SK-MEL-5 (cell line): ENCODE measurements around the gene RASGRP2. TPM values are rescaled to one million over a fixed set of nuclear protein-coding genes. Genes with fewer than 3 reads are reported as not detected.

ENCODE experiments used
- DNase-seq: peaks from one replicate; pipeline ENCODE4 v3.0.0-alpha.2; 2016; ENCODE audit warnings: low read depth, low spot score
- in situ Hi-C: cut with HindIII; loops from 2 replicates; pipeline ENCODE4 v1.10.0; 2016; ENCODE audit warnings: low sequenced_read_pairs, high pct_unique_total_duplicates, low pct_unique_long_range_greater_than_20kb
- total RNA-seq: library from RNA; depleted of rRNA; stranded (reverse); fragments of >200 nt; shearing (Covaris generic); gene quantifications from 2 replicates; pipeline ENCODE4 v1.2.3, GENCODE V29; 2014

RASGRP2 gene
- total RNA-seq, 1 experiment from 2014 or later, result not detected

DNA sequence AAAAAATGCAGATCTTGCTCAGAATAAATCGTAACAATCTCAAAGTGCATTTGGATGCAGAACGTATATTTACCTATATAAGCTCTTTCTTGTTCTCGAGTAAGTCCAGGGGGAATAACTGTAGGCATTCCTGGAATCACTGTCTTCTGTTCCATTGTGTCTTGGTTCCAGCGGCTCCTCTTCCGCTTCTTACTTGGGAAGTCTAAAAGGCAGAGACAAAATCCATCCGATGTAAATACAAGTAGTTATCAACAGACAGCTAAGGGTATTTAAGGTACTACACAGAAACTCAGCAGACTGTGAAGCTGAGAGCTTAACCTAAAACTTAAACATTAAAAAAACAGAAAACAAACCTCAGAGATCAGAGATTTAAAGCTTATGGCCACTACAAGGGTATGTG is 32.5 kb upstream of the RASGRP2 start:
- in situ Hi-C loops, result no loop called here
- DNase-seq, result no peak

GRCh38 chr11:64774144-64774543 is 30.2 kb upstream of the RASGRP2 start:
- no peak for DNase-seq
- in situ Hi-C loops, result no loop called here

- DNase-seq, result no peak
- in situ Hi-C loops, result no loop called here
Observed at GRCh38 chr11:64772303-64773018, 28.5 kb upstream of the RASGRP2 start.

DNA sequence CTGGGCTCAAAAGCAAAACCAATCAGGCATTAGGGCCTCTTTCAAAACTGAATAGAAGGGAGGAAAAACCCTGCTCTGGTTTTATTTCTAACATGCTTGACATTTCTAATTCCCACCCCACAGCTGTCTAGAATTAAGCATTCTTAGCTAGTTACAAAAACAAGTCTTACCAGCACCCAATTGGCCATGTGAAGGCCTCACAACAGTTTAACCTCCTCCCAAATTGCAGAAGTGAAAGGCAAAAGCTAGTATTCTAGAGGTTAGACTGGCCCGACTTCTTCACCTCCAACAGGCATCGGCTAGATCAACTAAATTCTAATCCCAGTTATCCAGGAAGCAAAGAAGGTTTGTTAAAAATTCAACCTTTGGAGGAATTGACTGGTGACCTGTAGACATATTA is 27.9 kb upstream of the RASGRP2 start:
- no peak for DNase-seq
- in situ Hi-C loops, result no loop called here

DNA sequence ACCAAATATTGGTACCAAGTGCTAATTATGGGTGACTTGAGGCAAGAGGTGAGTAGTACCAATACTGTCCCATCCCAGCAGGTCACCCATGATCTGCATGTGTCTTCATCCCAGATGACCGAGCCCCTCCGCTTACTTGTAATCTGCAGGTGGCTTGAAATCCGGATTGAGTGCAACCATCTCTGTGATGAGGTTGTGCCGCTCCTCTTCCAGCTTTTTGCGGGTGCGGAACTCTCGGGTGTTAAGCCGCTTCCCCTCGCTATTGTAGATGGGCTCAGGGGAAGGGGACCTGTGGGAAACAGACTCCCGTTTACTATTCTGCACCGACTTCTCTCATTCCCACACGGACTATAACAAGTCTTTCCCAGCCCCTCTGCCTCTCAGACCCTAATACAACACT is 26.2 kb upstream of the RASGRP2 start:
- DNase-seq, result no peak
- in situ Hi-C loops, result no loop called here

- in situ Hi-C loops, result no loop called here
- DNase-seq, result no peak
Observed at GRCh38 chr11:64769283-64769682, 25.3 kb upstream of the RASGRP2 start.

- DNase-seq, result no peak
- in situ Hi-C loops, result no loop called here
Observed at GRCh38 chr11:64768300-64768694, 24.4 kb upstream of the RASGRP2 start.

- in situ Hi-C loops, result no loop called here
- DNase-seq, result peak; percentile 68
Observed at GRCh38 chr11:64767344-64768299, 23.7 kb upstream of the RASGRP2 start.

- in situ Hi-C loops, result no loop called here
- DNase-seq, result no peak
Observed at GRCh38 chr11:64766881-64767280, 22.9 kb upstream of the RASGRP2 start.

DNA sequence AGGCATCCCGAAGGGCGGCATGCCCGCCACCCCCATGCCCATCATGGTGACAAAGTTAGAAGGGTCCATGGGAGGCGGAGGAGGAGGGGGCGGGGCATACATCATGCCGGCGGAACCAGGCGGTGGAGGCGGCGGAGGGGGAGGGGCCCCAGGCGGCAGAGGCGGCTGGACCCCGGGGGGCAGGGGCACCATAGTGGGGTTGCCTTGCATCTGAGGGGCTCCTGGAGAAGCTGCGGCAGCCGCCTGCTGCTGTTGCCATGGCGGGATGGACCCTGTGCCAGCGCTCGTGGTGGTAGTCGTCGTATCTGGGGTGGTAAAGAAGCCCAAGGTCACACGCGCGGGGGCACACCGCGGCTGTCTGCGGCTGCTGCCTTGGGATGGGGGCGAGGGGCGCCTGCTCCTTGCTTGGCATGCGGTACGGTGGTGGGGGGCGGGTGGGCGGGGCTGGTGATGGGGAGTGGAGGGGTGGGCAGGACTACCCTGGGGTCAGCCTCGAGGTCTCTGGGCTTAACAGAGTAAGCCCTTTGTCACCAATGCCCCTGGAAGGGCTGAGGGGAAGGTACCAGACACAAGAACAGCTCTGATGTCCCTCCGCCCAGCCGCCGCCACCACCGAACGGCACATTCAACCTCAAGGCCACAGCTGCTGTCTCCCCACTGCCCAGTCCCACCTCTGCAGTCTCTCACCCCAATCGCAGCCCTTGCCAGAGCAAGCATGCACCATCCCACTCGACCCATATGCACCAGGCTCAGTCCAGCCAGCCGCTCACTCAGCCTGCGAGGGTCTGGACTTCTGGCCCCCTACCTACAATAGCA is 22.1 kb upstream of the RASGRP2 start:
- DNase-seq, result no peak
- in situ Hi-C loops, result no loop called here

DNA sequence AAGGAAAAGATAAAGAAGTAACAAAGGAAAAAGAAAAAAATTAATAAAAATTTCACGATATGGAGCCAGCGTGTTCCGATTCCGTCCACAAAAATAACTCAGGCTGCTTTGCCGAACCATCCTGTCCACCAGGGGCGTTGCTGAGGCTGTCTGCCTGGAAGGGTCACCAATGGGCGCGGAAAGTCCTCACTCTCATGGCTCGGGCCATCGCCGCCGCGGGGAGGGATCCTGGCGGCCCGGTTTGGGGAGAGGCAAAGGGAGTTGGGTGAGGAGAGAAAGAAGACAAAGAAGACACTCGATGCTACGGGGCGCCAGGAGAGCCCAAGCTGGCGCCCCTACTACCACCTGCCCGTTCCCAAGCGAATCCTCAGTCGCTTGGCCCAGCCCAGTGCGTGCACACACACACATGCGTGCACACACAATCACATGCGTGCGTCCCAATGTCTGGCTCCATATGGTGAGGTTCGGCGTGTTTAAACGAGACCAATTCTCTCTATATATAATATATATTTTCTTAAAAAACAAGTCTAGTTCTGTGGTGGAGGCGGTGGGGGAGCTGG is 21.4 kb upstream of the RASGRP2 start:
- DNase-seq, result no peak
- in situ Hi-C loops, result no loop called here

DNA sequence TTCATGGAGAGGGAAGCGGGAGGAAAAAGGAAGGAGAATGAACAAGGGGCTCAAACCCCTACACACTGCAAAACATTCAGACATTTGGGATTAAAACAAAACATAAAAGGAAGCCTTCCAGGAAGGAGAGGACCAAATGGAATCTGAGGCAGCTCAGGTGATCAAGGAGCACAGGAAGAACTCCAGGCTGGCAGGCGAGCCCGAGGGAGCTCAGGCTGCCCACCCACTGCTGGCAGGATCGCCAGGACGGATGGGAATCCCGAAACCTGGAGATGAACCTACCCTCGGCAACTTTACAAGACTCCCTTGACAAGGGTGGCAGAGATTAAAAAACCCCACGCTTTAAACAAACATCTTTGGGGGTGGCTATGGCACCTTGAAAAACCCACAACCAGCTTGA is 20.8 kb upstream of the RASGRP2 start:
- no peak for DNase-seq
- in situ Hi-C loops, result no loop called here

DNA sequence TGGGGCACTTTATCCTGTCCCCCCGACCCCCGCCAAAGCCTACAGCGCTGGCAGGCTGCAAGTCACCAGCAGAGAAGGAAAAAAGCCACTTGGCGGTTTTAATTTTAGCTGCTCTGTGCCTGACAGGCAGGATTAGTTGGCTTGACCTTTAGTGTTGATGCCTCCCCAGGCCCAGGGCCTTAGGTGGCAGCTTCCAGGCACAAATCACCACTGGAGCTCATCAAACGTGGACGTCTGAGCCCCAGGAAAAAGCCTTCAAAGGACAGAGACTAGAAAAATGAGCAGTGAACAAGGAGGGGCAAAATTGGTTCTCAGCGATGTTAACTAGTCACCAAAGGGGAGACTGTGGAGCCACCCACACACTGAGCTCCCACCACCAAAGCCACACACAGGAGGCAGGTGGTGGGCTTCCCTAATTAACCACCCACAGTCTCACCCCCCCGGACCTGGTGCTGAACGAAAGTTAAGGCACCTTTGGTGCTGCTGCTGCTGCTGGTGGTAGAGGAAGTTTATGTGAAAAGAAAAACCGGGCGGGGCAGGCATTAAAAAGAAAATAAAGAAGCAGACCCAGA is 20.2 kb upstream of the RASGRP2 start:
- no peak for DNase-seq
- in situ Hi-C loops, result no loop called here

DNA sequence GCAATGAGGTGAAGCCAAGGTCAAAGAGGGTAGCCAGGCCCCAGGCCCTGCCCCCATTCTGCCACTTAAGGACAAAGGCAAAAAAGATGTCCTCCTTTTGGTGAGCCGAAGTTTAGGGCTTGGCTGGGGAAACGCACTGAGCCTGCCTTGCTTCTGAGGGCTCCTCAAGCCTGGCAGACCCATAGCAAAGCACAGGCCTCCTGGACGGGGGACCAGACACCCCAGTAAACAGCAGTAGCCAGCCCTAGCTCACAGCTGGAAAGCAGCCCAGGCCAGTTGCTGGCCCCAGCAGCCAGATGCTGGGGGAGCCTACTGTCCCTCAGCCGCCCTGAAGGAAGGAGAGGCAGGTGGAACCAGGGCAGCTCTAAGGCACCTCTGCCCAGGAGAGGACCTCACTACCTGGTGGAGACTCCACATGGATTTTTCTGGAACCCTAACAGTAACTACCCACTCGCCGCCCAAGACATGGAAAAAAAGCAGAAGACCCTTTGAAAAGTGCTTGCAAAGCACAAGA is 19.6 kb upstream of the RASGRP2 start:
- no peak for DNase-seq
- in situ Hi-C loops, result no loop called here

- no peak for DNase-seq
- in situ Hi-C loops, result no loop called here
Observed at GRCh38 chr11:64762674-64763525, 19.0 kb upstream of the RASGRP2 start.

DNA sequence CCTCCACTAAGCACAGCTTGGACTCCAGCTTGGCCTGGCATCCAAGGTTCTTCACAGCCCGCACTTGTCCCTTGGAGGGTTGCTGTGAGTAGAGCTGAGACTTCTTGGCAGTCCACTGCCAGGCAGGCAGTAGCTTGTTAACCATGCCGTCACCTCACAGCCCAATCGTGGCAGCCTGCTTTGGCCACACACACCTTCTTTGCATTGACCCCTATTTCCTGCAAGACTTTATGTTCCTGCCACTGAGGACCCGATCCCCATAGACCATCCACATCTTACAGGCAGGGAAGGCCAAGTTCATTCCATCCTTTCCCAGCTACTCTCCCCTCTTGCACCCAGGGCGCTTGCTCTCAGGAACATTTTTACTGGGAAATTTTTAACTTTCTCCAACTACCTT is 18.3 kb upstream of the RASGRP2 start:
- in situ Hi-C loops, result no loop called here
- no peak for DNase-seq
